Common myeloid progenitor, CD34-positive (primary cell): ENCODE data around the gene NOXO1.

Source experiments
- CTCF ChIA-PET: fragments of 350-600 bp; sonication (Branson Sonifier 250); formaldehyde crosslinking; loops from one replicate; lab custom pipeline; 2021; ENCODE audit warnings: antibody characterized with exemption; lab: Charles Lee
- POLR2A ChIA-PET: fragments of 350-600 bp; sonication (Branson Sonifier 250); formaldehyde crosslinking; loops from one replicate; lab custom pipeline; 2021; ENCODE audit warnings: antibody characterized with exemption; lab: Charles Lee
- DNase-seq, 3 donors: peaks; one replicate each; pipeline versions ENCODE4 v3.0.0 to v3.0.0-alpha.2; 2013
- H3K27ac ChIP-seq, 2 experiments: 1 replicate in 1 of 2; 2 replicates in 1 of 2; pipeline ENCODE4 v1.7.0; 2013; ENCODE audit warnings: inconsistent platforms in 2 of 2, low read length in 2 of 2, mild to moderate bottlenecking in 2 of 2, low read depth in 1 of 2, moderate library complexity in 1 of 2; ENCODE audit not compliant: severe bottlenecking in 2 of 2, insufficient read depth in 1 of 2, poor library complexity in 1 of 2
- H3K27me3 ChIP-seq, 5 experiments: replicated peaks in 2 of 5; 1 replicate in 3 of 5; 2 replicates in 2 of 5; pipeline versions ENCODE4 v1.6.1 to v1.7.0; 2013; ENCODE audit warnings: low read length in 4 of 5, mild to moderate bottlenecking in 2 of 5, moderate library complexity in 2 of 5, inconsistent platforms in 1 of 5; ENCODE audit not compliant: insufficient read depth in 5 of 5, control insufficient read depth in 4 of 5
- H3K36me3 ChIP-seq, 4 experiments: 1 replicate in 2 of 4; 2 replicates in 2 of 4; pipeline versions ENCODE4 v1.6.1 to v1.7.0; 2013; ENCODE audit warnings: low read length in 3 of 4, control low read depth in 1 of 4, mild to moderate bottlenecking in 1 of 4; ENCODE audit not compliant: control insufficient read depth in 4 of 4, insufficient read depth in 4 of 4
- H3K4me1 ChIP-seq, 4 experiments: 1 replicate in 3 of 4; 2 replicates in 1 of 4; pipeline versions ENCODE4 v1.6.1 to v1.7.1; 2013; ENCODE audit warnings: low read length in 3 of 4, mild to moderate bottlenecking in 3 of 4, control low read depth in 1 of 4, inconsistent platforms in 1 of 4, moderate library complexity in 1 of 4; ENCODE audit not compliant: control insufficient read depth in 4 of 4, insufficient read depth in 4 of 4; ENCODE audit errors: control extremely low read depth in 1 of 4
- H3K4me3 ChIP-seq, 7 experiments: 1 replicate in 4 of 7; 2 replicates in 3 of 7; pipeline versions ENCODE4 v1.5.1 to v1.7.0; 2013; ENCODE audit warnings: mild to moderate bottlenecking in 7 of 7, low read length in 6 of 7, moderate library complexity in 6 of 7, inconsistent platforms in 2 of 7, low read depth in 2 of 7, control low read depth in 1 of 7; ENCODE audit not compliant: insufficient read depth in 4 of 7, control insufficient read depth in 1 of 7; ENCODE audit errors: extremely low read depth in 1 of 7
- H3K9me3 ChIP-seq, 5 experiments: 1 replicate in 4 of 5; 2 replicates in 1 of 5; pipeline versions ENCODE4 v1.6.1 to v1.7.1; 2013; ENCODE audit warnings: low read length in 4 of 5, mild to moderate bottlenecking in 2 of 5, inconsistent platforms in 1 of 5, low read depth in 1 of 5, moderate library complexity in 1 of 5; ENCODE audit not compliant: control insufficient read depth in 4 of 5, insufficient read depth in 2 of 5; ENCODE audit errors: control extremely low read depth in 1 of 5
- WGBS: methylation state at CpG from one replicate; pipeline ENCODE4 v1.1.5; 2013; ENCODE audit not compliant: insufficient coverage; 5-methylcytosine and 5-hydroxymethylcytosine counted together

Gene NOXO1

GRCh38 chr16:1998360-1998835 lies 17.1 kb upstream of the NOXO1 start:
- no peak for DNase-seq
- CTCF ChIA-PET, result interaction anchor here (1.5 kb wide), 1 partner anchor 14 kb away, joined by 4 read pairs; no protein-coding TSS in a partner anchor
- Histone ChIP-seq H3K4me1 (peaks cover 0 to 2% (median under 1%) of the 10 kb centered on the region in 4 experiments), H3K9me3 (no peaks in the 10 kb centered on the region), H3K27me3 (no peaks in the 10 kb centered on the region), H3K36me3 (peaks cover 0 to 68% (median 53%) of the 10 kb centered on the region in 4 experiments), H3K27ac (no peak overlapping the region), H3K4me3 (no peak overlapping the region)
- WGBS, result 98% methylated on average over 25 of the region's 27 CpGs
- POLR2A ChIA-PET, result interaction anchor here (1.0 kb wide), 1 partner anchor 157 kb away, joined by 3 read pairs; the partner anchor contains the start of gene TRAF7

- Histone ChIP-seq H3K4me1 (peaks cover 0 to 2% (median 0%) of the 10 kb centered on the region in 4 experiments), H3K4me3 (no peak overlapping the region), H3K27ac (no peak overlapping the region), H3K27me3 (peaks cover 0 to 4% (median 0%) of the 10 kb centered on the region in 5 experiments), H3K36me3 (peaks cover 0 to 61% (median 49%) of the 10 kb centered on the region in 4 experiments), H3K9me3 (no peaks in the 10 kb centered on the region)
- WGBS, result 96% methylated on average over 20 of the region's 26 CpGs
- no peak for DNase-seq
- ChIA-PET CTCF (interaction anchor here (1.2 to 3.3 kb wide), 4 partner anchors 7 to 22 kb away, joined by 4 to 23 read pairs (median 4); partner anchors contain the start of gene NPW), POLR2A (no interaction called here)
Observed at GRCh38 chr16:1997494-1998359, 16.5 kb upstream of the NOXO1 start.

GRCh38 chr16:1993731-1994131 lies 12.5 kb upstream of the NOXO1 start:
- ChIA-PET CTCF (interaction anchor here (1.2 kb wide), 2 partner anchors 11 to 42 kb away, joined by 3 to 4 read pairs; no protein-coding TSS in a partner anchor), POLR2A (no interaction called here)
- Histone ChIP-seq H3K4me1 (peaks cover 0 to 29% (median 21%) of the 10 kb centered on the region in 4 experiments), H3K27ac (no peak overlapping the region), H3K36me3 (peaks cover 0 to 21% (median 16%) of the 10 kb centered on the region in 4 experiments), H3K9me3 (no peaks in the 10 kb centered on the region), H3K27me3 (peaks cover 0 to 36% (median 19%) of the 10 kb centered on the region in 5 experiments), H3K4me3 (no peak overlapping the region)
- DNase-seq, result no peak
- WGBS, result 100% methylated on average over 2 of the region's 2 CpGs

- WGBS, result 54% methylated on average over 39 of the region's 50 CpGs
- H3K27ac ChIP-seq, result no peak overlapping the region
- CTCF ChIA-PET, result interaction anchor here (1.2 kb wide), 1 partner anchor 11 kb away, joined by 4 read pairs; no protein-coding TSS in a partner anchor
Observed at GRCh38 chr16:1992704-1993317, 11.5 kb upstream of the NOXO1 start.

GRCh38 chr16:1991948-1992703 lies 10.9 kb upstream of the NOXO1 start:
- WGBS, result 4% methylated on average over 71 of the region's 96 CpGs
- DNase-seq, result peak; percentile 89 to 93 (median 92)
- POLR2A ChIA-PET, result interaction anchor here (1.0 to 1.5 kb wide), 3 partner anchors 27 to 163 kb away, joined by 3 to 6 read pairs (median 3); partner anchors contain the start of genes RPS2 and TRAF7
- CTCF ChIA-PET, result no interaction called here
- peak overlapping the region in 4 of 7 experiments; percentile 46 to 66 (median 51) for H3K4me3 ChIP-seq
- H3K27me3 ChIP-seq, result peaks cover 0 to 45% (median 22%) of the 10 kb centered on the region in 5 experiments
- H3K4me1 ChIP-seq, result peaks cover 0 to 29% (median 21%) of the 10 kb centered on the region in 4 experiments
- H3K9me3 ChIP-seq, result no peaks in the 10 kb centered on the region
- no peak overlapping the region for H3K27ac ChIP-seq
- H3K36me3 ChIP-seq, result peaks cover 0 to 9% (median 5%) of the 10 kb centered on the region in 4 experiments

More at GRCh38 chr16:1992704-1993317, 11.5 kb upstream of the NOXO1 start:
- peaks cover 0 to 12% (median 9%) of the 10 kb centered on the region in 4 experiments for H3K36me3 ChIP-seq
- POLR2A ChIA-PET, result interaction anchor here (1.0 to 1.5 kb wide), 2 partner anchors 155 to 162 kb away, joined by 3 to 6 read pairs; partner anchors contain the start of gene TRAF7
- H3K27me3 ChIP-seq, result peaks cover 0 to 45% (median 22%) of the 10 kb centered on the region in 5 experiments
- peak overlapping the region in 2 of 7 experiments; percentile 16 to 23 for H3K4me3 ChIP-seq
- DNase-seq, result no peak
- H3K9me3 ChIP-seq, result no peaks in the 10 kb centered on the region
- H3K4me1 ChIP-seq, result peaks cover 0 to 29% (median 21%) of the 10 kb centered on the region in 4 experiments

GRCh38 chr16:1991588-1991947 lies 10.3 kb upstream of the NOXO1 start:
- H3K27me3 ChIP-seq, result peaks cover 0 to 45% (median 22%) of the 10 kb centered on the region in 5 experiments
- H3K4me1 ChIP-seq, result peaks cover 0 to 29% (median 21%) of the 10 kb centered on the region in 4 experiments
- H3K36me3 ChIP-seq, result peaks cover 0 to 9% (median 5%) of the 10 kb centered on the region in 4 experiments
- DNase-seq, result no peak
- H3K4me3 ChIP-seq, result peak overlapping the region in 4 of 7 experiments; percentile 46 to 66 (median 51)
- no peaks in the 10 kb centered on the region for H3K9me3 ChIP-seq
- 10% methylated on average over 18 of the region's 22 CpGs for WGBS
- CTCF ChIA-PET, result no interaction called here
- POLR2A ChIA-PET, result interaction anchor here (1.0 to 1.5 kb wide), 3 partner anchors 26 to 164 kb away, joined by 3 to 6 read pairs (median 3); partner anchors contain the start of genes RPS2 and TRAF7
- no peak overlapping the region for H3K27ac ChIP-seq
